Midbrain (tissue), 1 donor: ENCODE data around the gene MPPED1.

Experiments used
- DNase-seq: peaks from one replicate; lab custom pipeline; 2025; lab: John Stamatoyannopoulos, UW

Gene MPPED1, protein sequence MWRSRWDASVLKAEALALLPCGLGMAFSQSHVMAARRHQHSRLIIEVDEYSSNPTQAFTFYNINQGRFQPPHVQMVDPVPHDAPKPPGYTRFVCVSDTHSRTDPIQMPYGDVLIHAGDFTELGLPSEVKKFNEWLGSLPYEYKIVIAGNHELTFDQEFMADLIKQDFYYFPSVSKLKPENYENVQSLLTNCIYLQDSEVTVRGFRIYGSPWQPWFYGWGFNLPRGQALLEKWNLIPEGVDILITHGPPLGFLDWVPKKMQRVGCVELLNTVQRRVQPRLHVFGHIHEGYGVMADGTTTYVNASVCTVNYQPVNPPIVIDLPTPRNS

DNA sequence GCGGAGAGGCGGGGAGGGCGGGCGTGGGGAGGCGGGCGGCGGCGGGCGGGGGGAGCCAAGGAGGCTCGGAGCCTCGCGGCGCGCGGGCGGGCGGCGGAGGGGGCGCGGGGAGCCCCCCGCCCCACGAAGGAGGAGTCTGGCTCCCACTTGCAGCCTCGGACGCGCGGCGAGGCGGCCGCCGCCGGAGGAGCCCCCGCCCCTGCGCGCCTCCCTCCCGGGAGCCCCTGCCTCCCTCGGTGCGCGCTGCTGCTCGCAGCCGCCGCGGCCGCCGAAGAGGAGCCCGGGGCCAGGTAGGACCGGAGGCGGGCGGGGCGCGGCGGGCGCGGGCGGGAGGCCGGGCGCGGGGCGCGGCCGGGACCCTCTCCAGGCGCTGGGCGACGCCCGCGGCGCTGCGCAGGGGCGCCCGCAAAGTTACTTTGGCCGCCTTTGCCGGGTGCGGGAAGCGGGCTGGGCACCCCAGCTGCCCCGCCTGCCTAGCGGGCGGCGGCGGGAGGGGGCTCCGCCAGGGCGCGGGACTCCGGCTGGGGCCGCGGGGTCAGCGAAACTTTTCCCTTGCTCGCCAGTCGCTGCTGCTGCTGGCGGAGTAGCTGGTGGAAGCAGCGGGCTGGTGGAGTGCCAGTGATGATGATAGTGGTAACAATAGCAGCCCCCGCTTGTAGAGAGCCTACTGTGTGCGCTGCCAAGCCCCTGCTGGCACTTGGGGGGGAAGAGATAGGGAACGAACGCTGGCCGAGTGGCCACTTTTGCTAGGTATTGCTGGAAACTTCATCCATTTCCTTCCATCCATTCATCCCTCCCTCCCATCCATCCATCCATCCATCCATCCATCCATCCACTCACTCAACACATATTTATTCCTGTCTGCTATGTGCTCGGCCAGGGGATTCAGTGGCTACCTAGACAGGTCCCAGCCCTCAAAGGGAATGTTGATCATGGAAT, at the start of gene MPPED1:
Gene MPPED1 (plus strand): TSS at position 146 of the 939 bp plus-strand sequence. CDS start 12,972 bp downstream, outside the sequence.
- no peak for DNase-seq

DNA sequence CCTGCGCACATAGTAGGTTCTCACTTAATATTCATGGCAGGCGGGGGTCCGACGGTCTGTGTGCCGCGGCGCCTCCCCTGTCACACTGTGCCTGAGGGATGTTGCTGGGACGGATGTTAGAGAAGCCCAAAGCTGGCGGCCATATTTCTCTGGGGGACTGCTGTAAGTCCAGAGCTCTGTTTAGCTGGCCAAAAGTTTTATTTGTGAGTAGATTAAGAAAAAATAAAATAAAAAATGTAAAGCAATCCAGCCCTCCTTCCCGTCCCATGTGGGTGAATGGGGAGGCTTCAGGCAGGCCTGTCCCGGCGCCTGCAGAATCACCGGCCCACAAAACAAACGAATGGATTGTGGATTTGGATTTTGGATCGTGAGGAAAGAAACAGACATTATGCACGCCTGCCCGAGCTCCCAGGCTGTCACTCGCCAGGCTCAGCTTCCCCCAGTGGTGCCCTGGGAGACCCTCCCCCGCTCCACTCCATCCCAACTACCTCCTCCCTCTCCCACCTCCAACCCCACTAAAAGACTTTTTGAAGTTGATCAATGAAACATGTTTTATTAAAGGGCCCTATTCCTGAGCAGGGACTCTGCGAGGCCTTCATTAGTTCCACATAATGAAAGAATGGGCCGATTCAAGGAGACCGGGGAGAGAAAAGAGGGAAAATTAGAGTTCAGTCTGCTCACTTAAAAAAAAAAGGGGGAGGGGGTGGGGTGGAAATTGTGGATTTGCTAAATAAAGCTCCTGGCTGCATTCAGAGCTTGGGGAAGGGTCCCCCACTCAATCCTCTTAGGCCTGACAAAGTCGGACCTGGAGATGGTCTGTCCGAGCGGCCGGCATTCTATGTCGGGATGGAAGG, 48.3 kb upstream of the MPPED1 start:
- no peak for DNase-seq

DNA sequence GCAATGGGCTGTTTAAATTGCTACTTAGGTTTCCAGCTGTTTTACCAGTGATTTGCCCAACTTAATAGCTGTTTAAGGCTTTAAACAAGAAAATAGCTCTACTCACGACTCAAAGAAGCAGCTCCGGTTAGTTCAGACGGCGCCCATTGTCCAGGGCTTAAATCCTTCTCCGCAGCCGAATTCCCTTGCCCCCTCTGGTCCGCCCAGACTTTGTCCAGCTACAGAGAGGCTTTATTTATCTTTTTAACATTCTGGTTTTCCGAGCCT, 47.7 kb upstream of the MPPED1 start:
- no peak for DNase-seq

DNA sequence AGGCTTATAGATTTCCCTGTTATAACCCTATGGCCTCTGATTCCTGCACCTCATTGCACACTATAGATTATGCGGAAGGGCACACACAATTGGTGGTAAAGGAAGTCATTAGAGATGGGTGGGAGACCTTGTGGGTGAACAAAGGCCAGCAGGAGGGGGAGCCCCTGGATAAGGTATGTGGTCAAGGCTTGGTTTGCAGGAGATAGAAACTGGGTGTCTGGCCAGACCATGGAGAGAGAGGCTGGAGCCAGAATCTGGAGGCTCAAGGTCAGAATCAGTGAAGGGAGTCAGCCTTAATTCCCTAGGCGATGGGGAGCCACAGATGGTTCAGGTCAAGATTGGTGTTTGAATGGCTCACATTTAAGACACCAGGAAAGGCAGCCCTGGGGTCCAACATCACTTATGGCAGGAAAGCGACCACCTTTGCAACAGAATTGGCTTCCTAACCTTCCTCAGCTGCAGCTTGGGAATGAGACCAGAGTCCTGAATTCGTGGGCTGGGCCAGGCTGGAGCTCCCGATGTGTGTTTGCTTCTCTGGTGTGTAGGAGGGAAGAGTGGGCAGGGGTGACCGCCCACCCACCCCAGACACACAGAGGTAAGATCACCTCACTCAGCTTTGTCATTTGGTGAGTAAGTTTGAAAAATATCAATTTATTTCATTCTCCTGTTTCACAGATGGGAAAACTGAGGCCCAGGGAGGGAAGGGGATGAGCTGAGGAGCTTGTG, 45.9 kb upstream of the MPPED1 start:
- no peak for DNase-seq

DNA sequence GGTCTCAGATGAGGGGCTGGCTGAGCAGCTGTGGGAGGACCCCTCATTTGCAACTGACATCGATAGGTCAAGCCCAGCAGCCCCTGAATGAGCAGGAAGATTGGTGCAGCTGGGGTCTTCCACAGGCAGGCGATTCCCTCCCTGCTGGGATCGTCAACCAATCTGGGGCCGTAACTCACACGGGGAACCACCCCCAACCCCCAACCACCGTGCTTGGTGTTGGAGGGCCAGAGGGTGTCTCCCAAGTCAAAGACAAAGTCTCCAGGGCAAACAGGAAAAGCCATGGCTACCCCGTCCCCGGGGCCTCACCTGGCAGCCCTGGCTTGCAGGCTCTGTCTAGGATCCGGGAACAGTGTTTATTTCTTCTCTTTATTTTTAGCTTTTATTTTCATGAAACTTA, 41.8 kb upstream of the MPPED1 start:
- DNase-seq: no peak

DNA sequence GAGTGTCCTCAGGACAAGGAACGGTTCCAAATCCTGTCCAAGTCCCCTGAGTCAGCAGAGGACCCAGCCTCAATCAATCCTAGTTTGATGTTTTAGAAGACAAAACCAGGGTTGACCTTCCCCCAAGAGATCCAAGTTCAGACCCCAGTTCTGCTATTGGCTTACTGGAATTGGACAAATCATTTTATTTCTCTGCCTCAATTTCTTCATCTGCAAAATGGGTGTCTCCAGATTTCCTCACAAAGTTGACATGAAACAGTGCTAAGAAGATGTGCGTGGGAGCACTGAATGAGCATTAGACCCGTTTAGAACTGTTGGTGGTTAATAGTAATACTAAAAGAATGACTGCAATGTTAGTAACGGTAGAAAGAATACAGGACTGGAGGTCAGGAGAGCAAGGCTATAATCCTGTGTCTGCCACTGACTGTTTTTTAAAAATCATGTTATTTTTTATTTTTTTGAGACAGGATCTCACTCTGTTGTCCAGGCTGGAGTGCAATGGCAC, 35.8 kb upstream of the MPPED1 start:
- DNase-seq: no peak

DNA sequence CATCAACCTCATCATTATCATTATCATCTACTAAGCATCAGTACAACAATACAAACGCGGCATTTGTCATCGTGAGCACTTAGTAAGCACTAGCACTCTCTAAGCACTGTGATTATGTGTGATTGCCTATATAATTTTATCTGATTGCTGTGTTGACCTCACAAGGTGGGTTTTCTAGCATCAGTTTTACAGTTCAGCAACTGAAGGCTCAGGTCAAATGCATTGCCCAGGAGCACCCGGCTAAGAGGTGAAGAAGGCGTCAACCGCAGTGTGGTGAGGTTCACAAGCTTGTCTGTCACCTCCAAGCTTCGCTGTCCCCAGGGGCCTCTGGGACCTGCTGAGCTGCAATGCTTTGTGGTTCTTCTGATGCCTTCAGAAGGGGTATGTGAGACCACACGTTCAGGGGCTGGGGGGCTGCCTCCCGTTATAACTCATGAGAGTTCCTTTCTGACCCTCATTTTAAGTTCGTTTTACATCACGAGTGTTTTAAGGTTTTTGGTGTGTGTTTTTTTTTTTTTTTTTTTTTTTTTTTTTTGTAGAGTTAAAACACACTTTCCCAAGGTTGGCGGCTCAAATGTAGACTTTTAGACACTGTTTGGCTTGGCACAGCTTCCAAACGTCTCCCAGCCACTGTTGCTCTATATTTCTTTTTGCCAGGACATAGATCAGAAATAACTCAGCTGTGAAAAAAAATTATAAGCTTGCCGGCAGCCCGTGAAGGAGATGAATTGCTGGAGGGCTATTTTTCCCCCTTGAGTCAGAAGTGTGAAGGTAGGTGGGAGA, 34.9 kb upstream of the MPPED1 start:
- no peak for DNase-seq

DNA sequence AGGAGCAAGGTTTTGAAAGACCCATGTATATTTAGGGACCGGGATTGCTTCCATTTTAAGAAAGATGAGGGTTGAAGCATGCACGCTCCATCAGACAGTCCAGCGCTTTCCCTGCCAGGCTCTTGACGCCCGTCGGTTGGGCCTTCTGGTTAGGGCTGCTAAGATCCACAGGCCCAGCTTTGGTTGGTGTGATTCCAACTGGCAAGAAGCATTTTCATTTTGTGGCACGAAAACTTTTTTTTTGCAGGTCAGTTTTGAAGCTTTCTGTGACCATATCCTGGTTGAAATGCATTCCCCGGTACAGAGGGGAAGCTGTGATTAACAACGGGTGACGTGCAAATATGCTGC, 34.3 kb upstream of the MPPED1 start:
- no peak for DNase-seq

DNA sequence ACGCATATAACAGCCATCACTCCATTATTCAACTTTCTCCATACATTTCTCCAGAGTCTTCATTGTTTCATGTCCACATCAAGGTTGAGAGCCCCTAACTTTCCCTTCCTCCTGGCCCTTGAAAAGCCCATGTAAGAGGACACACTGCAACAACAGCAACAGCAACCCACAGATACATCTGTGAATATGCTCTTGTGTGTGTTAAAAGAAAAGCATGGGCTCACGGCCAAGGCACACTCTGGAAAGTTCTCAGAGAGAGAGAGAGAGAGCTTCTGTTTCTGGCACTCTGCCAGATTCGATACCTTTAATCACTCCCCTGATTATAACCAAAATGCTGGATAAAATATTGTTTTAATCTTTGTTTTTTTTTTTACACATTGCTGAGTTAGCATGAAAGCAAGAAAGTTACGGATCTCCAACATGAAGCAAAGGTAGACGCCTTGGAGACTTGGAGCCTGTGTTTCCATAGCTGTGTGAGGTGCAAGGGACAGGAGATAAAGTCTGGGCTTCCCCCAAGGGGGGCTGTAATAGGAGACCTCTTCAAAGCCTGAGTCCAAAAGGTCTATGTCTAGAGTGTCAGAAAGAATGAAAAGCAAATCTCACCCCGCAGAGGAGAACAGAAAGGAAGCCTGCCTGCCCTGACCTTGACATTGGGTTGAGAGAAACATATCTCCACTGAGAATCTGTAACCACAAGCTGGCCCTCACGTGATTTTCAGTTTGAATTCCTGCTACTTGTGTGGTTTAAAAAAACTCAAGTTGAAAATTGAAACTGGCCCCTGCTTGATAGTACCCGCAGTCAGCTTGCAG, 33.7 kb upstream of the MPPED1 start:
- DNase-seq: no peak

DNA sequence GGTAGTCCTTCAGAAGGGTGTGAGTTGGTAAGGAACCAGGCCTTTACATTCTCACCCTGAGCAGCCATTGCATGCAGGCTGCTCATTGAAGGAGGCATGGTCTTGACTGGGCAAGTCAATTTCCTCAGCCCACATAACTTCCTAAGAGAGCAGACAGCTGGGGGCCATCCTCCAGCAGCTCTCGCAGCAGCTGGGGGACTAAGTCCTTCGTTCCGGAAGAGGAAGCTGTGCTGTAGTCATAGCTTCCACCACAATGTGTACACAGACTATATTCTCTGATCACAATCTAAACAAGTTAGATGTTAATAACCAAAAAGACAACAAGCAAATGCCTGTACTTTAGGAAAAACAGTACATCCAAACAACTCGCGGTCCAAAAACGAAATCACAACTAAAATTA, 30.1 kb upstream of the MPPED1 start:
- DNase-seq: no peak

DNA sequence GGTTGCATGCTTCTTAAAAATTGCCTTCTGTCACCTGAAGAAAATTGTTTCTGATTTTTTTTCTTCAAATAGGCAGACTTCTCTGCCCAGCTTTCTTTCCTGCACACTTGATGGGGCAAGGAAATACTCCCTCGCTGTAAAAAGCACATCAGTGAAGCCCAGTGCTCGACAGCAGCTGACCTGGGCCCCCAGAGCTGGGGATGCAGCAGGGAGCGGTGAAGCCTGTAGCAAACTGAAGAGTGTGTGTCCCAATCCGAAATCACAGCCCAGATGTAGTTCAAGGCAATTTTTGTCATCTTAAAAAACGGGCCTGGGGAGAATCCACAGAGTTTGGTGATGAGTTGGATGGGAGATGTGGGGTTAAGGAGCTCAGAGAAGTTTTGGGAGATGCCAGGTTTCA, 27.0 kb upstream of the MPPED1 start:
- DNase-seq: no peak

DNA sequence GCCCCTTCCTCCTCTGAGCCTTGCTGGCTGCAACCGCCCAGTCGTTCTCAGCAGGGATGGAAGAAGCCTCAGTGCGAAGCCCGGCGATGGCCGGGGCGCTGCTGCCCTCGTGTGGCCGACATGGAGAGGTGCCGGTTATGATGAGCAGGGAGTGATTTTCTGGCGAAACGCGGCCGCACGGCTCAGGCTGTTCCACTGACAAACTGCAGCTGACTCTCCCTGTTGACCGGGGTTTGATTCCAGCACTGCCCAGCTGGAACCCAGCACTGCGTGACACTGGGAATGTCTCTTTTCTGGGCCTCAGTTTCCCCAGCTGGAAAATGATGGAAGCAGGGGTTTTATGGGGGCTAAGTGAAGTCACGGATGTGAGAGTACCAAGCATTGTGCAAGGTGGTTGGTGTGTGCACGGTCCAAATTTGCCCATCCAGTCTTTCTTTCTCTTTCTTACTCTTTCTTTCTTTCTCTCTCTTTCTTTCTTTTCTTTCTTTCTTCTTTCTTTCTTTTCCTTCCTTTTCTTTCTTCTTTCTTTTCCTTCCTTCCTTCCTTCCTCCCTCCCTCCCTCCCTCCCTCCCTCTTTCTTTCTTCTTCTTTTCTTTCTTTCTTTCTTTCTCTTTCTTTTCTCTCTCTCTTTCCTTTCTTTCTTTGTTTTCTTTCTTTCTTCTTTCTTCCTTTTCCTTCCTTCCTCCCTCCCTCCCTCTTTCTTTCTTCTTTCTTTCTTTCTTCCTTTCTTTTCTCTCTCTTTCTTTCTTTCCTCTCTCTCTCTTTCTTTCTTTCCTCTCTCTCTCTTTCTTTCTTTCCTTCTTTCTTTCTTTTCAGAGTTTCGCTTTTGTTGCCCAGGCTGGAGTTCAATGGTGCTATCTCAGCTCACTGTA, 25.8 kb upstream of the MPPED1 start:
- peak; percentile 82 for DNase-seq

DNA sequence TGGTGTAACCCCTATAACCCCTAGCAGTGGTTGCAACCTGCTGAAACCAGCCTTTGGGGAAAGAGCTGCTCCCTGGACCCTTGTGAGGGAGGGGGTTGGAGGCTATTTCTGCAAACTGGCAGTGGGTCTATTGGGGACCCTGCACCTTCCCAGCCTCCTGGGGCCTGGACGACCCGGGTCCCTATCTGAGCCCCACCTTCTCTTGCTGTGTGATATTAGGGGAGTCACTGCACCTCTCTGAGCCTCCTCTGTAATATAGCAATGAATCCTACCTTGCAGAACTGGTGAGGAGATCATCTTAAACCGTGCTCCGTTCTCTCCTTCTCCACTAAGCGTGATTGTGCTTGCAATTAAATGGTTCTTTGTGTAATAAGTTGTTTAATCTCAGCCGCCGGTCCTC, 24.0 kb upstream of the MPPED1 start:
- DNase-seq: no peak

DNA sequence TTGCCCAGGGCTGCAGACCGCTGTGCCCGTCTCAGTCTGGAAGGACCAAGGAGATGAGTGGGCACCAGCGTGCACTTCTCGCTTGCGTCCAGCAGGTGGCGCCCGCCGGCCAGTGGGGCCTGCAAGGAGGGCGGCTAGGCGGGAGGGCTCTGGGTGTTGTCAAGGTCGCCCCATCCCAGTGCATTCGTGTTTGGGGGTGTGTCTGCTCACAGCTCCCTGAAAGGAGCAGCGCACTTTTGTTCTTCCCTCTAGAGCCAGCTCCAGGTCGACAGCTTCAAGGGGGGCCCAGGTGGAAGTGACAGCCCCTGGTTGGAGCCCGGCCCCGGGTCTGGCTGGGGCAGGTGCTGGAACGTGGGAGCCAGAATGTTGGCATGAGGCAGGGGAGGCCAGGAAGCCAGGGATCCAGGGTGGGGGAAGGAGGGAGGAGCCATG, 23.4 kb upstream of the MPPED1 start:
- peak; percentile 70 for DNase-seq

DNA sequence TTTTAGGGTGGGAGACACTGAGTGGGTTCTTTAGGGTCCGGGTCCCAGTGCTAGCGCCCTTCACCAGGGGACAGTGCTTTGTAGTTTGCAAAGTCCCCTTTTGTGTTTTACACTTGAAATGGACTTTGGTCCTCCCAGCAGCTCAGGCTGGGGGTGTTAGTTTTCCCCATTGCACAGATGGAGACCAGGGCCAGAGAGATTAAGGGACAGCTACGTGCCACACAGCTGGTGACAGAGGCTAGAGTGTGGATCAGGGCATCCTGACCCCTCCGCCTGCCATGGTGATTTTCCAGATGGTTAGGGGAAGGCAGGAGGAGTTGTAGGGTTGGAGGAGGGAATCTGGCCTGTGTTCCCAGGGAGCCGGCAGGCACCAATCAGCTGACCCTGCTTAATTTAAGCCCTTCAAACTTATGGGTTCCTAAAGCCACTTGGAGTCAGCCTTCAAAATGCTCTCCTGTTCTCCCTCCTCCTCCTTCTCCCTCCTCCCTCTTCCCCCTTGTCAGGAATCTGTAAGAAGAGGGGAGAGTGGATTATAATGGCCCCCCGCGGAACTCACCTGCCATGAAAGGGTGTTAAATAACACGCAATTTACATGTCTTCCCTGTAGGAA, 22.5 kb upstream of the MPPED1 start:
- no peak for DNase-seq

DNA sequence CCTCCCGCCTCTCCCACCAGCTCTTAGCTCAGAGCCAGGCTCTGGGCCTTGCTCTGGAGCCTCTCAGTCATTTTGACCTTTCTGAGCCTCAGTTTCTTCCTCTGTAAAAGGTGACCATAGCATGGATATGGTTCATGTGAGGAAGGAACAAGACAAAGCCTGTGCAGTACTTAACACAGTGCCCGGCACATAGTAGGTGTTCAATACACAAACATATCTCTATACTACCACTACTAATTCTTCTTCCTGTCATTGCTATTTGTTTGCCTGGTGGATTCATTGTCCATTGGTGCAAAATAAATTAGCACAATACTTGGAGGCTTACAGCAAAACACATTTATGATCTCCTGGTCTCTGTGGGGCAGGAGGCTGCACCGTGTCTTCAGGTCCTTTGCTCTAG, 21.6 kb upstream of the MPPED1 start:
- no peak for DNase-seq

DNA sequence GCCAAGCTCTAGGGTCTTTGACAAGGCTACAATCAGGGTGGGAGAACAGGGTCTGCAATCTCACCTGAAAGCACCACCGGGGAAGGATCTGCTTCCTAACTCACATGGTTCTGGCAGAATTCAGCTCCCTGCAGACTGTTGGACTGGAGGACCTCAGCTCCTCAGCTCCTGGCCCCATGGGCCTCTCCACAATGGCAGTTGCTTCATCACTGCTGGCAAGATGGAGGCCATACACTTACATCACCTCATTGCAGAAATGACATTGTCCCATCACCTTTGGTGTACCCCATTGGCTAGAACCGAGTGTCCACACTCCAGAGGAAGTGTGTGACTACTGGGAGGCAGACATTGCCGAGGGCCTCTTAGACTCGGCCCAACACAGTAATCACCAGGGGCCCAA, 20.9 kb upstream of the MPPED1 start:
- DNase-seq: no peak

DNA sequence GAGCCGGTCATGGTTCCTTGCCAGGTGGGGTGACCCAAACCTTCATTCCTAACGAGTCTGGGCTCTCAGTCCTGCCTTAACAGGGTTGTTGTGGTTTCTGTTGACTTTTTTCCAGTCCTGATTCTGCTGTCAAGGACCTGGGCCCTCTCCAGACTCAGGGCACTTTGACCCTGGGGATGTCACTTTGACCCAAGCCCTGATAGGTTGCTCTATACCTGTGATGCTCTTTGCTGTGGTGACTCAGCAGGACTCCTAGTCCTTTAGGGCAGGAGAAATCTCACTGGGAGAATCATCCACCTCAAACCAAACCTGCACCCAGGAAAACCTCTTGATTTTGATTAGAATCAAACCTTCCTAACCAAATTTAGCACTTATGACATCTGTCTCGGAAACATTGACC, 20.5 kb upstream of the MPPED1 start:
- no peak for DNase-seq
